Skeletal muscle tissue (tissue), 4 donors: ENCODE results near the gene CWF19L2. TPM values are rescaled to one million over a fixed set of nuclear protein-coding genes. Genes with fewer than 3 reads are reported as not detected.
"Not testable (repeated sequence)": the region's sequence is repeated elsewhere in the genome, so short reads cannot be mapped to it uniquely, and the experiment has no call there.

Source experiments
- H3K27ac ChIP-seq: one replicate; pipeline ENCODE4 v1.7.0; 2013; ENCODE audit warnings: mild to moderate bottlenecking, low read depth, low read length, inconsistent platforms
- H3K27me3 ChIP-seq, 3 donors: one replicate each; pipeline ENCODE4 v1.7.0; 2013; ENCODE audit warnings: low read length in 3 of 3; ENCODE audit not compliant: control insufficient read depth in 3 of 3, insufficient read depth in 3 of 3
- H3K36me3 ChIP-seq, 3 donors: one replicate each; pipeline ENCODE4 v1.7.0; 2013; ENCODE audit warnings: low read length in 3 of 3; ENCODE audit not compliant: control insufficient read depth in 3 of 3, insufficient read depth in 3 of 3
- H3K4me1 ChIP-seq, 3 donors: one replicate each; pipeline ENCODE4 v1.7.0; 2013; ENCODE audit warnings: low read length in 3 of 3, mild to moderate bottlenecking in 3 of 3; ENCODE audit not compliant: control insufficient read depth in 3 of 3, insufficient read depth in 3 of 3
- H3K4me3 ChIP-seq, 3 donors: one replicate each; pipeline ENCODE4 v1.7.0; 2013; ENCODE audit warnings: low read length in 3 of 3
- H3K9ac ChIP-seq, 3 donors: one replicate each; pipeline ENCODE4 v1.7.0; 2013; ENCODE audit warnings: low read length in 3 of 3, mild to moderate bottlenecking in 3 of 3, moderate library complexity in 2 of 3, low read depth in 1 of 3
- H3K9me3 ChIP-seq, 3 donors: one replicate each; pipeline ENCODE4 v1.7.0; 2013; ENCODE audit warnings: low read length in 3 of 3; ENCODE audit not compliant: control insufficient read depth in 3 of 3
- total RNA-seq: library from RNA; depleted of rRNA; stranded (reverse); fragments of >200 nt; gene quantifications from one replicate; pipeline ENCODE4 v1.2.3, GENCODE V29; 2014
- donor health status: Osteomylitis.

Gene CWF19L2
- 20.9 TPM for total RNA-seq

DNA sequence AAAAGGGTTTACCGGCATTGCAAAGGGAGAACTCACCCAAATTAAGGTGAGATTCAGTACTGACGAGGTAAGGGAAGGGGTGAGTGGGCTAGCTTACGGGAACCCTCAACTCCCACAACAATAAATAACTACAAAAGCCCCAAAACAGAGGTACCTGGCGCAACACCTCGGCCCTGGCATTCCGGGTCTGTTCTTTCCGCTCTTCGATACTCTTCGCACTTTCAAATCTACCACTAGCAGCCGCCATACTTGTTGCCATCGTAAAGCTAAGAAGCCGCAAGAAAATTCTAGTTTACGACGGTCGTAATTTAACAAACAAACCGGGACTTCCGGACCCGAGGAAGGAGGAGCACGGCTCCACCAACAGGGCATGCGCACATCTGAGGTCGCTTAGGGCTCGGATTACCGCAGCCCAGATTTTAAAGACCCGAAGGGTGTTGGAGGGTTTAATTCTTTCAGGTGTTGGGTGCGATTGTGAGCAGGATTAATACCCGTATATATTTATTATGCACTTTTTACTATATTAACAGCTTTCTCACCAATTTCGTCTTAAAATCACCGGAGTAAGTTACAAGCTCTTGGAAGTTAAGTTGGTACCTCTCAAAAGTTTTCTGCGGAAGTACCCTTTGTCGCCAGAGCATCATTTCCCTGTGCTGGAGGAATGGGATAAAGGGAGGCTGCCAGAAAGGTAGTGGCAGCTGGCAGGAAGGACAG, at the start of gene CWF19L2:
CWF19L2 (minus strand) TSS at position 268 of the 714 bp plus-strand sequence; CDS start at position 259, 9 bp downstream.
- Histone ChIP-seq H3K9ac (peak within 1 kb of the TSS; percentile 80 to 90 (median 90)), H3K27ac (peak within 1 kb of the TSS; percentile 61), H3K36me3 (peaks cover 11 to 16% (median 15%) of the 10 kb centered on the region in 3 donors), H3K4me3 (peak within 1 kb of the TSS; percentile 72 to 96 (median 84)), H3K27me3 (no peaks in the 10 kb centered on the region), H3K4me1 (peaks cover 0 to 12% (median 3%) of the 10 kb centered on the region in 3 donors), H3K9me3 (no peaks in the 10 kb centered on the region)

DNA sequence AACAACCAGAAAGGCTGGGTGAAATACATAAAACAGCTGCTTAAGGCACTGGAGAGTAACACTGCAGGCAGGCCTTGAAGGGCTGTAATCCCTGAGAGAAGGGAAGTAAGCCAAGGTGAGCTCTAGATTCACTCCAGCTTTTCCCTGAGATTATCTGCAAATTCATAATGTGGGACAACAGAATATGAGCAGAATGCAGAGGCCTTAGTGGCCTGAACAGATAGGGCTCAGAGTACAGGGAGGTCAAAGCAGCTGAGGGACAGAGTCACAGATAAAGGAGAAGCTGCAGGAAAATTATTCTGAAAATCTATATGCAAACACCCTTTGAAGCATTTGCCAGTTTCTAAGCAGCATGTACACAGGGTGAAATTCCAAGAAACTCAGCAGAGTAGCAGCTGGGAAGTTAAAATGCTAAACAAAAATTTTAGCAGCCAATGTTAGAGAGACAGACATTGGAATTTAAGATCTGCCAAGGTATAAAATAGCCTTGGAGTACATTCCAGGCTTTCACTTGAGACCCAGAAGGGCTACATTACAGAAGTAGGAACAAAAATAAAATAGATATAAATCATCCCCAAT, 48.1 kb upstream of the CWF19L2 start:
- Histone ChIP-seq H3K27me3 (no peaks in the 10 kb centered on the region), H3K9me3 (no peaks in the 10 kb centered on the region), H3K9ac (peak overlapping the region in 1 of 3 donors; percentile 34), H3K4me3 (no peak overlapping the region), H3K4me1 (peaks cover 0 to 10% (median 9%) of the 10 kb centered on the region in 3 donors), H3K27ac (no peak overlapping the region), H3K36me3 (peaks cover 4 to 21% (median 15%) of the 10 kb centered on the region in 3 donors)

DNA sequence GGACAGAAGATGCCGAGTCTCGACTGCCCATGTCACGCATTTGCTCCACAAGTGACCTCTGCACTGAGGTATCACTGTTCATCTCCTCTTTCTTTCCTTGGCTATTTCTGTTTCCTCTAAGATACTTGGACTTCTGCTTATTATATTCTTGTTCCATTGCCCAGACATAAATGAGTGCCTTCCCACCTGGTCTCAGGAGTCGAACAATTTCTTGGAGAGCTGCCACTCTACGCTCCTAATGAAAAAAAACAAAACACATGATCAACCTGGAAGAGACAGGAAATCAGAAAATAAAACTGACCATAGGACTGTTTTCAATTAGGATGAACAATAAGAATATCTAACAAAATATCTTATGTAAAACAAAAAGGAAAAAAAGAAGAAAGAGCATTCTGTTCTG, 47.4 kb upstream of the CWF19L2 start:
- H3K9ac ChIP-seq = no peak overlapping the region
- H3K27ac ChIP-seq = no peak overlapping the region
- peaks cover 4 to 20% (median 15%) of the 10 kb centered on the region in 3 donors for H3K36me3 ChIP-seq
- peaks cover 0 to 10% (median 9%) of the 10 kb centered on the region in 3 donors for H3K4me1 ChIP-seq
- no peaks in the 10 kb centered on the region for H3K9me3 ChIP-seq
- H3K27me3 ChIP-seq = no peaks in the 10 kb centered on the region
- no peak overlapping the region for H3K4me3 ChIP-seq

- Histone ChIP-seq H3K36me3 (peaks cover 4 to 19% (median 15%) of the 10 kb centered on the region in 3 donors), H3K4me1 (peaks cover 0 to 10% (median 9%) of the 10 kb centered on the region in 3 donors), H3K27me3 (no peaks in the 10 kb centered on the region), H3K9ac (no peak overlapping the region), H3K4me3 (no peak overlapping the region), H3K27ac (no peak overlapping the region), H3K9me3 (no peaks in the 10 kb centered on the region)
Measured at GRCh38 chr11:107501713-107502112, 44.1 kb upstream of the CWF19L2 start.

DNA sequence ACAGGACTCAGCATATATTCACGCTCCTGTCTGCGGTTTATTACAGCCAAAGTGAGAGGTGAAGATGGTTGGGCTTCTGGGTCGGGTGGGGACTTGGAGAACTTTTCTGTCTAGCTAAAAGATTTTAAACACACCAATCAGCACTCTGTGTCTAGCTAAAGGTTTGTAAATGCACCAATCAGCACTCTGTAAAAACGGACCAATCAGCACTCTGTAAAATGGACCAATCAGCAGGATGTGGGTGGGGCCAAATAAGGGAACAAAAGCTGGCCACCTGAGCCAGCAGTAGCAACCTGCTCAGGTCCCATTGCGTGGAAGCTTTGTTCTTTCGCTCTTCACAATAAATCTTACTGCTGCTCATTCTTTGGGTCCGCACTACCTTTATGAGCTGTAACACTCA, 39.7 kb upstream of the CWF19L2 start:
- H3K9ac ChIP-seq, H3K27ac ChIP-seq: not testable (repeated sequence)

DNA sequence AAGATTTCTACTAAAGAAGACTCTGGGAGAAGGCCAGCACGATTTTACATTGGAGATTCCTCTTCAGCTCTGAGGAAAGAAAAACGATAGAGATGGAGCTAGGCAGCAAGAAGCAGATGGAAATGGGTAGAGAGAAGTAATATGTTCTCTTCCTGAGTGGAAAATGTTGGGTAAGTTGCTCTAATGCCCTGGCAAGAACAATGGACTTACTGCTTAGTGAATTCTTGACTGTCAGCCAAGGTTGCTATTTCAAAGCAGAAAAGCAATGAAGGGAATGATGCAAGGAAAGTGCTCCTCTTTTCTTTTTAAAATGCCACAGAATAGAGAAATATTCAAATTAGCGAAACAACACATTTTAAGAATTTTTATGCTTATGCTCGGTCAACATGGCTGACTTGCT, 38.4 kb upstream of the CWF19L2 start:
- Histone ChIP-seq H3K9ac (no peak overlapping the region), H3K9me3 (no peaks in the 10 kb centered on the region), H3K27me3 (no peaks in the 10 kb centered on the region), H3K4me1 (no peaks in the 10 kb centered on the region), H3K4me3 (no peak overlapping the region), H3K27ac (no peak overlapping the region), H3K36me3 (no peaks in the 10 kb centered on the region)

More for the DNA sequence above, 39.7 kb upstream of the CWF19L2 start:
- not testable (repeated sequence) for H3K36me3 ChIP-seq, H3K4me3 ChIP-seq, H3K9me3 ChIP-seq, H3K4me1 ChIP-seq, H3K27me3 ChIP-seq

GRCh38 chr11:107494055-107494454, 36.4 kb upstream of the CWF19L2 start:
- Histone ChIP-seq H3K27ac (no peak overlapping the region), H3K9ac (no peak overlapping the region), H3K27me3 (no peaks in the 10 kb centered on the region), H3K9me3 (no peaks in the 10 kb centered on the region), H3K4me1 (no peaks in the 10 kb centered on the region), H3K4me3 (no peak overlapping the region), H3K36me3 (no peaks in the 10 kb centered on the region)

DNA sequence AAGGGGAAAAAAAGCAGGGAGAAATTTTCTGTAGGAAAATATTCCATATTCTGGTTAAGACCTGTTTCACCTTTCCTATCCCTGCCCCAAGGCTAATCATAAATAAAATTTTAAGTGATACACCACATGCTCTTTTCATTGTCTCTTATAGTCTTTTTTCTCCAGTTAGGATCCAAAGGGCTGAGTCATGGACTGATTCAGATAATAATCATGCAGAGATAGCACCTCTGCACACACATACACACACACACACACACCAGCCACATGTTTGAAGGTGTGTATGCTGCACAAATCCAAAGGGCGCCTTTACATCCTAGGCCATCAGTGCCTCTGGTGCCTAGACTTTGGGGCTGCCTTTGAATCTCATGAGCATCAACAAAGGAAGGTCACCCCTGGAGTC, 35.5 kb upstream of the CWF19L2 start:
- Histone ChIP-seq H3K9me3 (peaks cover 0 to 3% (median 0%) of the 10 kb centered on the region in 3 donors), H3K4me1 (no peaks in the 10 kb centered on the region), H3K4me3 (no peak overlapping the region), H3K27me3 (no peaks in the 10 kb centered on the region), H3K27ac (no peak overlapping the region), H3K36me3 (no peaks in the 10 kb centered on the region), H3K9ac (no peak overlapping the region)

GRCh38 chr11:107490836-107491235, 33.2 kb upstream of the CWF19L2 start:
- H3K27ac ChIP-seq = no peak overlapping the region
- H3K4me3 ChIP-seq = no peak overlapping the region
- H3K9ac ChIP-seq = no peak overlapping the region
- peaks cover 0 to 3% (median 0%) of the 10 kb centered on the region in 3 donors for H3K9me3 ChIP-seq
- H3K4me1 ChIP-seq = no peaks in the 10 kb centered on the region
- no peaks in the 10 kb centered on the region for H3K27me3 ChIP-seq
- H3K36me3 ChIP-seq = no peaks in the 10 kb centered on the region

GRCh38 chr11:107482234-107482633, 24.6 kb upstream of the CWF19L2 start:
- no peaks in the 10 kb centered on the region for H3K4me1 ChIP-seq

More at GRCh38 chr11:107482234-107482633, 24.6 kb upstream of the CWF19L2 start:
- no peak overlapping the region for H3K27ac ChIP-seq
- no peaks in the 10 kb centered on the region for H3K36me3 ChIP-seq
- no peak overlapping the region for H3K4me3 ChIP-seq
- H3K27me3 ChIP-seq = no peaks in the 10 kb centered on the region
- H3K9me3 ChIP-seq = no peaks in the 10 kb centered on the region
- H3K9ac ChIP-seq = no peak overlapping the region
